Immature natural killer cell (primary cell): Measurements from ENCODE around the gene TNP1. TPM values are rescaled to one million over a fixed set of nuclear protein-coding genes. Genes with fewer than 3 reads are reported as not detected.

Source experiments
- DNase-seq, 3 donors: peaks; one replicate each; pipeline ENCODE4 v3.0.0; 2022; ENCODE audit warnings: mixed read lengths in 1 of 3
- H3K27ac Mint-ChIP-seq, 6 donors: one replicate each; pipeline ENCODE4 v1.8.0; 2020; ENCODE audit warnings: mixed read lengths in 6 of 6, mild to moderate bottlenecking in 5 of 6, inconsistent platforms in 4 of 6, moderate library complexity in 3 of 6
- H3K27me3 Mint-ChIP-seq, 3 donors: one replicate each; pipeline ENCODE4 v1.8.0; 2020 to 2021; ENCODE audit warnings: low read depth in 3 of 3, mild to moderate bottlenecking in 3 of 3, mixed read lengths in 3 of 3, moderate library complexity in 3 of 3, inconsistent platforms in 1 of 3
- H3K36me3 Mint-ChIP-seq, 3 donors: one replicate each; pipeline ENCODE4 v1.8.0; 2020; ENCODE audit warnings: mixed read lengths in 3 of 3, inconsistent platforms in 2 of 3, mild to moderate bottlenecking in 2 of 3
- H3K4me1 Mint-ChIP-seq, 2 donors: one replicate each; pipeline ENCODE4 v1.8.0; 2020; ENCODE audit warnings: inconsistent platforms in 2 of 2, mild to moderate bottlenecking in 2 of 2, mixed read lengths in 2 of 2, moderate library complexity in 1 of 2
- H3K4me3 Mint-ChIP-seq, 5 donors: one replicate each; pipeline ENCODE4 v1.8.0; 2020; ENCODE audit warnings: mild to moderate bottlenecking in 5 of 5, mixed read lengths in 5 of 5, inconsistent platforms in 3 of 5, moderate library complexity in 3 of 5
- H3K9me3 Mint-ChIP-seq, 6 donors: one replicate each; pipeline ENCODE4 v1.8.0; 2020; ENCODE audit warnings: mild to moderate bottlenecking in 6 of 6, mixed read lengths in 6 of 6, inconsistent platforms in 4 of 6, moderate library complexity in 3 of 6
- polyA plus RNA-seq, 3 donors: library from polyadenylated mRNA; unstranded; fragments of 300-500 nt; fragmentation: Illumina TruSeq; gene quantifications; one replicate each; pipeline ENCODE4 v1.2.3, GENCODE V29; 2021

Gene TNP1
- polyA plus RNA-seq, 3 donors from 2014 or later, result not detected

GRCh38 chr2:216885117-216885553 lies 25.3 kb upstream of the TNP1 start:
- Mint-ChIP-seq H3K9me3 (peaks cover 0 to 3% (median 0%) of the 10 kb centered on the region in 6 donors), H3K4me3 (no peak overlapping the region), H3K4me1 (peaks cover 11 to 15% of the 10 kb centered on the region in 2 donors), H3K27me3 (peaks cover 2 to 7% (median 4%) of the 10 kb centered on the region in 3 donors), H3K27ac (no peak overlapping the region), H3K36me3 (peaks cover 0 to 5% (median 0%) of the 10 kb centered on the region in 3 donors)
- no peak for DNase-seq

DNA sequence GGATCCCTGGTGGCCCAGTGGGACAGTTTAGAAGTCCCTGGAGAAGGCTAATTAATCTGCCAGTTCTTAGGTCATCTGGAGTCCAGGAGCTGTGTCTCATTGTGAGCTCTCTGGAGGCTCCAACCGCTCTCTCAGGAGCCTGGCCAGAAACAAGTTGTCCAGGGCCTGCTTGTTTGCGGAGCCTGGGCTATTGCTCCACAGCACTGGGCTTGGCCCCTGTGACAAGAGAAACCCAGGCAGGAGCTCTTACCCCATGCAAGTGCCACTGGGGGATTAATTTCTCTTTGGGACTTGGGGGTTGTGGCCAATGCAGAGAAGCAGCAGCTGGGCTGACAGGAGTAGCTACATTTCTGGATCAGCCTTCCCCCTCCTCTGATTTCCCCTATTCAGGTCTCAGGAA lies 24.5 kb upstream of the TNP1 start:
- H3K27ac Mint-ChIP-seq, result no peak overlapping the region

GRCh38 chr2:216882876-216883275 lies 23.0 kb upstream of the TNP1 start:
- no peak overlapping the region for H3K27ac Mint-ChIP-seq

More for the DNA sequence above, 24.5 kb upstream of the TNP1 start:
- DNase-seq, result no peak
- Mint-ChIP-seq H3K36me3 (peaks cover 0 to 5% (median 0%) of the 10 kb centered on the region in 3 donors), H3K4me1 (peaks cover 19 to 23% of the 10 kb centered on the region in 2 donors), H3K27me3 (peaks cover 0 to 7% (median 4%) of the 10 kb centered on the region in 3 donors), H3K9me3 (peaks cover 0 to 3% (median 0%) of the 10 kb centered on the region in 6 donors), H3K4me3 (no peak overlapping the region)

DNA sequence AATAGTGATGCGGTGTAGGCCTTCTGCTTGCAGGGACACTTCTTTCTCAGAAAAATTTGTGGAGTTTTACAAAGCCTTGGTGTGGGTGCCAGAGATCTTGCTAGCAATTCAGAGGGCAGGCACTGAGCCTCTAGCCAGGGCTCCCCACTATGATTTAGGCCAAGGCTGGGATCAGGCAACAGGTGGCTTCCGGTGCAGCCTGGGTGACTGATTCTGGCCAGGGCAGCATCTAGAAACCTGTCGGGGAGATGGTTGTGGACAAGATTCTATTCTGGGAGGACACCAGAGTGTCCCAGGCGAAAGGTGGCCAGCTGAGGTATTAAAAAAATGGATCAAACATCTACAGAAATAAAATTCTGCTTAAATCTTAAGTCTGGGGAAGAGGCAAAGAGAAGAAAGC lies 21.5 kb upstream of the TNP1 start:
- no peak overlapping the region for H3K4me3 Mint-ChIP-seq
- H3K27me3 Mint-ChIP-seq, result peaks cover 1 to 4% (median 3%) of the 10 kb centered on the region in 3 donors
- no peaks in the 10 kb centered on the region for H3K9me3 Mint-ChIP-seq
- no peak for DNase-seq
- peaks cover 20 to 29% of the 10 kb centered on the region in 2 donors for H3K4me1 Mint-ChIP-seq
- H3K27ac Mint-ChIP-seq, result peak overlapping the region in 1 of 6 donors; percentile 62
- peaks cover 0 to 5% (median 0%) of the 10 kb centered on the region in 3 donors for H3K36me3 Mint-ChIP-seq

More at GRCh38 chr2:216882876-216883275, 23.0 kb upstream of the TNP1 start:
- Mint-ChIP-seq H3K4me3 (no peak overlapping the region), H3K36me3 (peaks cover 0 to 5% (median 0%) of the 10 kb centered on the region in 3 donors), H3K9me3 (peaks cover 0 to 3% (median 0%) of the 10 kb centered on the region in 6 donors), H3K27me3 (peaks cover 1 to 4% (median 3%) of the 10 kb centered on the region in 3 donors), H3K4me1 (peaks cover 20 to 29% of the 10 kb centered on the region in 2 donors)
- DNase-seq, result no peak

- Mint-ChIP-seq H3K27me3 (peaks cover 1 to 4% (median 3%) of the 10 kb centered on the region in 3 donors), H3K4me3 (peak overlapping the region in 3 of 5 donors; percentile 14 to 40 (median 15)), H3K9me3 (no peaks in the 10 kb centered on the region), H3K27ac (no peak overlapping the region), H3K36me3 (peaks cover 0 to under 1% (median 0%) of the 10 kb centered on the region in 3 donors), H3K4me1 (peaks cover 20 to 29% of the 10 kb centered on the region in 2 donors)
- no peak for DNase-seq
Observed at GRCh38 chr2:216880509-216881184, 20.8 kb upstream of the TNP1 start.

- no peak for DNase-seq
Observed at GRCh38 chr2:216879727-216880508, 20.1 kb upstream of the TNP1 start.

GRCh38 chr2:216878072-216878471 lies 18.2 kb upstream of the TNP1 start:
- Mint-ChIP-seq H3K9me3 (peaks cover 0 to 1% (median 0%) of the 10 kb centered on the region in 6 donors), H3K4me1 (peaks cover 20 to 29% of the 10 kb centered on the region in 2 donors), H3K27ac (no peak overlapping the region), H3K36me3 (no peaks in the 10 kb centered on the region), H3K27me3 (peaks cover 1 to 3% (median 2%) of the 10 kb centered on the region in 3 donors), H3K4me3 (no peak overlapping the region)
- DNase-seq, result no peak

More at GRCh38 chr2:216879727-216880508, 20.1 kb upstream of the TNP1 start:
- Mint-ChIP-seq H3K27ac (peak overlapping the region in 2 of 6 donors; percentile 13 to 74), H3K4me3 (peak overlapping the region in 3 of 5 donors; percentile 19 to 43 (median 33)), H3K36me3 (no peaks in the 10 kb centered on the region), H3K9me3 (peaks cover 0 to 1% (median 0%) of the 10 kb centered on the region in 6 donors), H3K4me1 (peaks cover 20 to 29% of the 10 kb centered on the region in 2 donors), H3K27me3 (peaks cover 1 to 4% (median 3%) of the 10 kb centered on the region in 3 donors)

GRCh38 chr2:216877085-216877484 lies 17.2 kb upstream of the TNP1 start:
- Mint-ChIP-seq H3K27ac (no peak overlapping the region), H3K36me3 (no peaks in the 10 kb centered on the region), H3K9me3 (peaks cover 0 to 1% (median 0%) of the 10 kb centered on the region in 6 donors), H3K27me3 (peaks cover 2 to 6% (median 3%) of the 10 kb centered on the region in 3 donors), H3K4me1 (peaks cover 20 to 29% of the 10 kb centered on the region in 2 donors), H3K4me3 (no peak overlapping the region)
- no peak for DNase-seq

DNA sequence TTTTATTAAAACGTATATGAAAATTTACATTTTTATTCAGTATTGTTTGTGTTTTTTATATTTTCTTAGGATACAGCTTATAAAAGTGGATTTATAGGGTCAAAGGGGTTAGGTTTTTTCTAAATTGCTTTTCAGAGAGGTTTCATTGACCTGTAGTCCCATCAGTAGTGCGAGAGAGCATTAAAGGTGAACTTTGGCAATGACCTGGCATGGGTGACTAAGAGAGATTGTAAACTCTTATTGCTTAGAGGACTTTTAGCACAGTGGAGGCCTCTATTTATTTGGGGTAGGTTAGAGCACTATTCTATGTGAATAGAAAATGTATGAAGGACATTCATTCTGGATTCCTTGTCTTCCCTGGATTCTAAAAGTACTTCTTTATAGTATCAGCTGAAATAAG lies 16.0 kb upstream of the TNP1 start:
- Mint-ChIP-seq H3K27me3 (peaks cover 0 to 7% (median 3%) of the 10 kb centered on the region in 3 donors), H3K9me3 (peaks cover 0 to 1% (median 0%) of the 10 kb centered on the region in 6 donors), H3K27ac (no peak overlapping the region), H3K4me3 (no peak overlapping the region), H3K36me3 (no peaks in the 10 kb centered on the region), H3K4me1 (peaks cover 14 to 21% of the 10 kb centered on the region in 2 donors)
- no peak for DNase-seq

- Mint-ChIP-seq H3K27ac (no peak overlapping the region), H3K9me3 (peaks cover 0 to 1% (median 0%) of the 10 kb centered on the region in 6 donors), H3K4me1 (peaks cover 3 to 4% of the 10 kb centered on the region in 2 donors), H3K27me3 (peaks cover under 1 to 9% (median 3%) of the 10 kb centered on the region in 3 donors), H3K36me3 (peaks cover 0 to 2% (median 0%) of the 10 kb centered on the region in 3 donors), H3K4me3 (no peak overlapping the region)
- DNase-seq, result no peak
Observed at GRCh38 chr2:216873573-216873972, 13.7 kb upstream of the TNP1 start.

GRCh38 chr2:216872624-216873023 lies 12.8 kb upstream of the TNP1 start:
- DNase-seq, result no peak
- H3K9me3 Mint-ChIP-seq, result peaks cover 0 to 1% (median 0%) of the 10 kb centered on the region in 6 donors
- H3K4me1 Mint-ChIP-seq, result peaks cover 12 to 13% of the 10 kb centered on the region in 2 donors
- no peak overlapping the region for H3K27ac Mint-ChIP-seq
- peaks cover 0 to 9% (median 3%) of the 10 kb centered on the region in 3 donors for H3K27me3 Mint-ChIP-seq
- no peak overlapping the region for H3K4me3 Mint-ChIP-seq
- peaks cover 0 to 3% (median 0%) of the 10 kb centered on the region in 3 donors for H3K36me3 Mint-ChIP-seq

DNA sequence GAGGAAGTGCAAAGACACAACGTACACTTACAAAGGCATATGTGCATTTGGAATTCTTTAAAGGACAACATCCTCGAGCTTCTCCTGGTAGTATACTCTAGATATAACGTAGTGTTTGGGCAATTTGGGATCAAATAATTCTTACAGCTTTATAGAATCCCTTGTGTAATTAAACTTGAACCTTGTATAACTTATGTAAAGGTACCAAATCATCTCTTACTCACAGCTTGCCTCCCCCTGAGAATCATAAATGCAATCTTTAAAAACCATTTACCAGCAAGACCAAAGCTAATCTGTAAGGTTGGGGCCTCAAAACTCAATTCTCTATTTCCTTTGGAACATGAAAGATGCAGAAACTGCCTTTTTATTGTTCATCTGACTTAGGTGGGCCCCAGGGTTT lies 12.2 kb upstream of the TNP1 start:
- Mint-ChIP-seq H3K9me3 (peaks cover 0 to 1% (median 0%) of the 10 kb centered on the region in 6 donors), H3K36me3 (peaks cover 0 to 3% (median 0%) of the 10 kb centered on the region in 3 donors), H3K27ac (no peak overlapping the region), H3K27me3 (peaks cover 0 to 9% (median 3%) of the 10 kb centered on the region in 3 donors), H3K4me3 (no peak overlapping the region), H3K4me1 (peaks cover 18 to 19% of the 10 kb centered on the region in 2 donors)
- no peak for DNase-seq

GRCh38 chr2:216871333-216871934 lies 11.6 kb upstream of the TNP1 start:
- no peak for DNase-seq
- Mint-ChIP-seq H3K4me3 (no peak overlapping the region), H3K27ac (peak overlapping the region in 1 of 6 donors; percentile 15), H3K36me3 (peaks cover 0 to 3% (median 0%) of the 10 kb centered on the region in 3 donors), H3K27me3 (peaks cover 0 to 9% (median 3%) of the 10 kb centered on the region in 3 donors), H3K9me3 (peaks cover 0 to 1% (median 0%) of the 10 kb centered on the region in 6 donors), H3K4me1 (peaks cover 24 to 25% of the 10 kb centered on the region in 2 donors)
